ENCODE data around the gene LAMC2.
"Not testable (repeated sequence)": the region's sequence is repeated elsewhere in the genome, so short reads cannot be mapped to it uniquely, and the experiment has no call there.

The LAMC2 gene

DNA sequence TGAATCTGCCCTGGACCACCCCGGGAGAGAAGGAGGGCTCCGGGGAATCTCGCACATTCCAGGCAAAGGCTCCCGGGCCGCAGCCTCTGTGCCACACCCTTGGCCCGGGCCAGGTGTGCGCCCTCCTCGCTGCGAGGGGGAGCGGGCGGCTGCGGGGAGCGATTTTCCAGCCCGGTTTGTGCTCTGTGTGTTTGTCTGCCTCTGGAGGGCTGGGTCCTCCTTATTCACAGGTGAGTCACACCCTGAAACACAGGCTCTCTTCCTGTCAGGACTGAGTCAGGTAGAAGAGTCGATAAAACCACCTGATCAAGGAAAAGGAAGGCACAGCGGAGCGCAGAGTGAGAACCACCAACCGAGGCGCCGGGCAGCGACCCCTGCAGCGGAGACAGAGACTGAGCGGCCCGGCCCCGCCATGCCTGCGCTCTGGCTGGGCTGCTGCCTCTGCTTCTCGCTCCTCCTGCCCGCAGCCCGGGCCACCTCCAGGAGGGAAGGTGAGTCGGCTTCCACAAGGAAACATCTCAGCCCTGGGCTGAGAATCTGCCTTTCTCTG is at the start of gene LAMC2:
Gene LAMC2, plus strand, starts transcription at position 324 of the 550 bp plus-strand sequence. Its CDS starts 89 bp downstream, at position 413.
- DNase-seq (ENCODE audit: low spot score): peak; percentile 41

- no peak for DNase-seq (ENCODE audit: low spot score)
These were observed 48.3 kb upstream of the LAMC2 start for GRCh38 chr1:183137782-183138181.

GRCh38 chr1:183138301-183138700 is 47.8 kb upstream of the LAMC2 start:
- no peak for DNase-seq (ENCODE audit: low spot score)

DNA sequence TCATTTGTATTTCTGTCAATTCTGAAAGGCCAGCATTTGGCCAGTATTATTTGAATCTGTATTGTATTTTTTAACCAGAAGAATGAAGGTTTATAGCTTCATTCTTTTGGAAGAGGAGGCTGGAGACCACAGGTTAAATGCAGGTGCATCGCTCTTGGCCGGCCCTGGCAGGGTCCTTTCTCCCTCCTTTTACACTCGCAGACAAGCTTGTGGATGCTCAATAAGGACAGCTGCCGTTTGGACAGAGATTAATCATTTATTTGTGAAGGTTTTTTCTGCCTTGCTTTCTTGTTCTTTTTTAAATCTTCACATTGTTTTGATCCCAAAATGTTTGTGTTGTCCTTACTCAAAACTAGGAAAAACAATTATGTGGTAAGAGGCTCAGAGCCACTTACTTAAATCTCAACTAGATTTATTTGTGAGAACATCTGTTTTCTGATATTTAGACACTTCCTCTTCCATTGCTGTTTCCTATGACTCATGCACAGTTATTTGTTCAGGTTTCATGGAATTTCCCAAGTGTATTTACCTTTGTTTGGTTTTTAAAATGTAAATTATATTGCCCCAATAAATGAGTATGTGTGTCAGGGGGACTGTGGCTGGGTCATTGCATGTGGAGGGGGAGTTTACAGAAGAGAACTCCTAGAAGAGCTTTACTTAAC is 46.7 kb upstream of the LAMC2 start:
- peak; percentile 12 for DNase-seq (ENCODE audit: low spot score)

DNA sequence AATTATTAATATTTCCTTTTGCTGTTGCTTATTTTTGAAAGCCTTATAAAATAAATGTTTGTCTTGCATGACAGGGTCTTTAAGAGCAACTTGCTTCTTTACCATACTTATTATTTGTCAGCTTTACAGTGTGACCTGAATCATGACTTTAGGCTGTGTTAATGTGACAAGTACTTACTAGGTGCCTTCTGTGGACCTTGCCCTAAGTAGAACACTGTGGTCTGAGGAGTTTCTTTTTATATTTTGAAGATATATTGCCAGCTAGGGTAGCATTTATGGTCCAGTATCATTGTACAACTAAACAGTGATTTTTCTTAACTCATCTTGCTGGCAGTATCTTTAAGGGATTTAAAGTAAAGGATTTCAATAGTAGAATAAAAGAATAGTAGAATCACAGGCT is 45.4 kb upstream of the LAMC2 start:
- no peak for DNase-seq (ENCODE audit: low spot score)

DNA sequence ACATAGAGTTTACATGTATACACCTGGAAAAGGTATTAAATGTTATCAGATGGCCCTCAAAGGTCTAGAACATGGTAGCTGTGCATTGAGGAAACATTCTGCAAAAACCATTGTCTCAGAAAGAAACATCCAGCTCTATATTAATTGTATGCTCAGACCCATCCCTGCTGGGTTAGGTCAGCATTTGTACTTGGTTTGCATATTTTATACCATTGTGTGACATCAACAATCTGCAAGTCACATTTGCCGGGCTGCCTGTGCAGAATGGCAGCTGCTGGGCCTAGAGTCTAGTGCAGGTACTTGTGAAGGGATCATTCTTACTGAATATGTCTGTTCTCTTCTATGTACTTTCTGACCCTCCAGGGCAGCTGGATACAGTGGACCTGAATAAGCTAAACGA is 43.9 kb upstream of the LAMC2 start:
- DNase-seq (ENCODE audit: low spot score): no peak

DNA sequence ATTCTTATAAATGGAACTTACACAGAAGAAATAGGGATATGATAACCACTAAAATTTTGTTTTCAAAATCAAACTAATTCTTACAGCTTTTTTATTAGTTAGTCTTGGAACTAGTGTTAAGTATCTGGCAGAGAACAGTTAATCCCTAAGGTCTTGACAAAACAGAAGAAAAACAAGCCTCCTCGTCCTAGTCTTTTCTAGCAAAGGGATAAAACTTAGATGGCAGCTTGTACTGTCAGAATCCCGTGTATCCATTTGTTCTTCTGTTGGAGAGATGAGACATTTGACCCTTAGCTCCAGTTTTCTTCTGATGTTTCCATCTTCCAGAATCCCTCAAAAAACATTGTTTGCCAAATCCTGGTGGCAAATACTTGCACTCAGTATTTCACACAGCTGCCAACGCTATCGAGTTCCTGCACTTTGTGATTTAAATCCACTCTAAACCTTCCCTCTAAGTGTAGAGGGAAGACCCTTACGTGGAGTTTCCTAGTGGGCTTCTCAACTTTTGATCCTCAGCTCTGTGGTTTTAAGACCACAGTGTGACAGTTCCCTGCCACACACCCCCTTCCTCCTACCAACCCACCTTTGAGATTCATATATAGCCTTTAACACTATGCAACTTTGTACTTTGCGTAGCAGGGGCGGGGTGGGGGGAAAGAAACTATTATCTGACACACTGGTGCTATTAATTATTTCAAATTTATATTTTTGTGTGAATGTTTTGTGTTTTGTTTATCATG is 42.3 kb upstream of the LAMC2 start:
- DNase-seq (ENCODE audit: low spot score): no peak

DNA sequence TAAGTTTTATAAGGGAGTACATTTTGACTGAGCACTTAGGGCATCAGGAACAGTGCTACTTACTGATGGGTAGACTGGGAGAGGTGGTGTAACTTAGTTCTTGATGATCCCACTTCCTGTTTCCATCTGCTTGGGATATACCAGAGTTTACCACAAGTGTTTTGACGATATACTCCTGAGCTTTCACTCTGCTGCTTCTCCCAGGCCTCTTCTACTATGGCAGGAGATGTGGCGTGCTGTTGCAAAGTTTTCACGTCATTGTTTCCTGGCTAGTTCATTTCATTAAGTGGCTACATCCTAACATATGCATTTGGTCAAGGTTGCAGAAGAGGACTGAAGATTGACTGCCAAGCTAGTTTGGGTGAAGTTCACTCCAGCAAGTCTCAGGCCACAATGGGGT is 41.3 kb upstream of the LAMC2 start:
- no peak for DNase-seq (ENCODE audit: low spot score)

- no peak for DNase-seq (ENCODE audit: low spot score)
These were observed 38.3 kb upstream of the LAMC2 start for GRCh38 chr1:183147735-183148134.

- DNase-seq (ENCODE audit: low spot score): no peak
These were observed 37.5 kb upstream of the LAMC2 start for GRCh38 chr1:183148599-183148998.

- no peak for DNase-seq (ENCODE audit: low spot score)
These were observed 36.8 kb upstream of the LAMC2 start for GRCh38 chr1:183149273-183149672.

DNA sequence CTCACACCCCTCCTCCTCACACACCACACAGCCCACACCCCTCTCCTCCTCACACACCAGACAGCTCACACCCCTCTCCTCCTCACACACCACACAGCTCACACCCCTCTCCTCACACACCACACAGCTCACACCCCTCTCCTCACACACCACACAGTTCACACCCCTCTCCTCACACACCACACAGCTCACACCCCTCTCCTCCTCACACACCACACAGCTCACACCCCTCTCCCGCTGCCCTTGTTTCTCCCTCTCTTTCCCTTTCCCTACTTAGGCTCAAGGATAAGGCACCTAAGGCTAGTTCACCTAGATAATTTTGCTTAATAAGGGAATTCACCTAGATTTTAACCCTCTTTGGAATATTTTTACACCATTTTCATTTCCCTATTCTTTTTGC is 36.0 kb upstream of the LAMC2 start:
- DNase-seq (ENCODE audit: low spot score): not testable (repeated sequence)

DNA sequence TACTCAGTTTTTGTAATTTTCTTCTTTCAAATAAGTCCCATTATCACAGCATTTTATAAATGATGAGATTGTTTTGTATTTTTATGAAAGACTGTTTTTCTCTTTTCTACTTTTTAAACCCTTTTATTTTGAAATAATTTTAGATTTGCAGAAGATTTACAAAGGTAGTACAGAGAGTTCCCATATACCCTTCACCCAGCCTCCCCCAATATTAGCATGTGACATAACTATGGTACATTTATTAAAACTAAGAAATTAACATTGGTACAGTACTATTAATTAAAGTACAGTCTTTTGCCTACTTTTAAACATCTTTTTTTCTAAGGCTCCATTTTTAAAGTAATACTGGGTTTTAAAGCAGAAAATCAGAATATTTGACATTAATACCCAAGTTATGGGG is 35.6 kb upstream of the LAMC2 start:
- DNase-seq (ENCODE audit: low spot score): no peak

DNA sequence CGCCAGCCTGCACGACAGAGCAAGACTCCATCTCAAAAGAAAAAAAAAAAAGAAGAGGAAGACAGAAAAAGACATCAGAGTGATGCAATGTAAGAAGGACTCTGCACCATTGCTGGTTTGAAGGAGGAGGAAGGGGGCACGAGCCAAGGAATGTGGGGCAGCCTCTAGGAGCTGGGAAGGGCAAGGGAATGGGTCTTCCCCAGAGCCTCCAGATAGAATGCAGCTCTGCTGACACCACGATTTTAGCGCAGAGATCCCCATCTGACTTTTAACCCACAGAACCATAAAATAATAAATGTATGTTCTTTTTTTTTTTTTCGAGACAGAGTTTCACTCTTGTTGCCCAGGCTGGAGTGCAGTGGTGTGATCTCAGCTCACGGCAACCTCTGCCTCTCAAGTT is 33.9 kb upstream of the LAMC2 start:
- DNase-seq (ENCODE audit: low spot score): no peak

DNA sequence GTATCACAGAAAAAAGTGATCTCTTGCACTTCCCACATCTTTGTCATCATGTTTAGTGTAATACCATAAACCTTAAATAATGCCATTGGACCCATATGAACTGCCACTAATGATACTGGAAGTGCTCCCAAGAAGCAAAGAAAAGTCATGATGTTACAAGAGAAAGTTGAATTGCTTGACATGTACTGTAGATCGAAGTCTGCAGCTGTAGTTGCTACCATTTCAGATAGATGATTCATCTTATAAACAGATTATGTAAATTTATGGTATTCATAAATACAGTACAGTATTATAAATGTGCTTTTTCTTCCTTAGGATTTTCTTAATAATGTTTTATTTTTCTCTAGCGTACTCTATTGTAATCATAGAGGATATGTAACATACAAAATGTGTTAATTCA is 30.1 kb upstream of the LAMC2 start:
- no peak for DNase-seq (ENCODE audit: low spot score)

DNA sequence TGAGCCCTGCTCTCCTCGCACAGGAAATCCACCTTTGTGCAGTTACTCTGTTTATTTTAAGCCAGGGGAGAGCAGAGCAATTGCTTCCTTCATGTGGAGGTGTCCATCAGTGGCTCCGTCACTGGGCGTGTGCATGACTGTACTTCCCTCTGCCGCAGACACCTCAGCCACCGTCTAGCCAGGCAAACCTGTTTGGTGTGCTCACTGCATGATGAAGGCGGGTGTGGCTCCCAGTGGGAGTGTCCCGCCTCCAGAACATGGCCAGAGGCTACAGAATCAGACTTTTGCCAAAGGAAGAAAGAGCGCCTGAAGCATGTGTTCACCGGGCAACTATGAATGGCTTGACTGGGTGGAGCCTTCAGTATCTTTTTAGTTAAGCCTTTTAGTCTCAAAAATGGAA is 26.1 kb upstream of the LAMC2 start:
- peak; percentile 31 for DNase-seq (ENCODE audit: low spot score)

DNA sequence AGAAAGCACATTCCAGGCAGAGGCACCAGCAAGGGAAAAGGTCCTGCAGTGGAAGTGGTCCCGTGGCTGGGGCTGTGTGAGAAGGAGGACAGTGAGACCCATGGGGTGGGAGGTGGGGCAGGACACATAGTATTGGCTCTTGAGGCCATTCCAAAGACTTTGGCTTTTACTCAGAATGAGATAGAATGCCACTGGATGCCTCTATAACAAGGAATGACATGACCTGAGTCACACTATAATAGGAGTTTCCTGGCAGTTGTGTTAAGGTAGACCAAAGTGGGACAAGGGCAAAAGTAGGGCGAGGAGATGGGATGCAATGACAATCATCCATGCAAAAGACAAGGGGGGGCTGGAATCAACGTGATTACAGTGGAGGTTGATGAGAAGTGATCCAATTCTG is 24.7 kb upstream of the LAMC2 start:
- DNase-seq (ENCODE audit: low spot score): no peak

- DNase-seq (ENCODE audit: low spot score): no peak
These were observed 22.7 kb upstream of the LAMC2 start for GRCh38 chr1:183163316-183163715.

DNA sequence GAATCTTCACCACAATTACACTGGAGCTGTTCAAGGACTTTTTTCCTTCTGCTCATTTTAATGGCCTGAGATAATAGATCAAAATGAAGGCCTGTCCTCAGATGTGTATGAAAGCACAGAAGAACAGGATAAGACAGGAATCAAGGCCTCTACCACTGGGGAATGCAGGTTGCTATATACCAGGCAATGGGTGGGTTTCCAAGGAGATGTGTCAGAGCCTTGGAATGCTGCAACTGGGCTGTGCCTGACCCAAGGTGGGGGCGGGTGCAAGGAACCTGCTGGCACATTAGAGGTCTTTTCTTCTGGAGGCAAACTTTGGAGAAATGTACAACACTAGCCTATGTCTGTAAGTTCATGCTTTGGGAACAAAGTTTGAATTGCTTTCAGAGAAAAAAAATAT is 21.7 kb upstream of the LAMC2 start:
- DNase-seq (ENCODE audit: low spot score): no peak

GRCh38 chr1:183164963-183165362 is 21.1 kb upstream of the LAMC2 start:
- no peak for DNase-seq (ENCODE audit: low spot score)

DNA sequence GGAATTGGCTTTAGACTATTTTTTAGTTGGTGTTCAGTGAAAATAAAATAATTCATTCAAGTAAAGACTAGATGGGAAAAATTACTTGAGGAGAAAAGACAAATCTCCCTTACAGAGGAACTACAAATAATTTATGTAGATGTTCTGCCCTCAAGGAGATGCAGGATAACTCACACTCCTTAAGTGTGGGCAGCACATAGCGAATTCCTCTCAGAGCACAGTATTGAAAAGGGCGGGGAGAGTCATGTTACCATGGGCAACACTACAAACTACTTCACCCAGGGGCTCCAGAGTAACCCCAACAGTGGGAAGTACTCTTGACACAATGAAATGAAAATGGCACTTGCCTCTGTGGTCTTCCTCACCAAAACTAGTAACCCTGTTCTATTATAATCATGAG is 20.6 kb upstream of the LAMC2 start:
- DNase-seq (ENCODE audit: low spot score): no peak

DNA sequence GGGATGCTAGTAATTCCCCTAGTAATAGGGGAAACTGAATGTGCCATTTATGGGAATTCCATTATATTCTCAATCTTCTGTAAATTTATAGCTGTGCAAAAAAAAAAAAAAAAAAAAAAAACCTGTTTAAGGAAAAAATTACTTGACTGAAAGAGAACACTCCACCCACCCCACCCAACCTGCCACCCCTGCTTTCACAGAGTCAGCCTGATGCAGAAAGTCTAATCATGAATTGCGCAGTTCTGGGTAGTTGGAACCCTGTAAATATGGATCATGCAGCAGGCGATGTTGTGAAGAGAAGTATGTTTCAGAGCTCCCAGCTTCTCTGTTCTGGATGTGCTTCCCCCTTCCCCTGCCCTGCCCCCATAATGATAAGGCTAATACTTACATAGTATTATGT is 19.6 kb upstream of the LAMC2 start:
- no peak for DNase-seq (ENCODE audit: low spot score)

DNA sequence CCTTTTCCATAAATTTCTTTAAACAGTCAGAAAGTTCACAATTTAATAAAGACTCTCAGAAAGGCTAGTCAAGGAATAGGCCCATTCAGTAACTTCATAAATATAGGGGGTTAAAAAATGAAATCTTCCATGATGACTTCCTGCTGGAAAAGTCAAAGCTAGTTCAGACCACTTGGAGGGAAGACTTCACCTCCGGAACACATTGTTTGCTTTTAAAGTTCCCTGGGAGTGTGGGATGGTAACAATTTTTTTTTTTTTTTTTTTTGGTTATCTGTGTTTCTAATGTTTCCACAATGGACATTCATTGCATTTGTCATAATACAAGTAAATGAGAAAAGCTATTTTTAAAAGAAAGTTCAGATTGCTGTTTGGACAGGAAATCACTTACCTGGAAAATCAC is 18.4 kb upstream of the LAMC2 start:
- no peak for DNase-seq (ENCODE audit: low spot score)

GRCh38 chr1:183168308-183168707 is 17.8 kb upstream of the LAMC2 start:
- DNase-seq (ENCODE audit: low spot score): no peak
